ENCODE results near the gene TENT4A. TPM values are rescaled to one million over a fixed set of nuclear protein-coding genes. Genes with fewer than 3 reads are reported as not detected.
"Not testable (repeated sequence)": the region's sequence is repeated elsewhere in the genome, so short reads cannot be mapped to it uniquely, and the experiment has no call there.

The TENT4A gene
- total RNA-seq, 1 experiment from 2014 or later, result 25.6 TPM

DNA sequence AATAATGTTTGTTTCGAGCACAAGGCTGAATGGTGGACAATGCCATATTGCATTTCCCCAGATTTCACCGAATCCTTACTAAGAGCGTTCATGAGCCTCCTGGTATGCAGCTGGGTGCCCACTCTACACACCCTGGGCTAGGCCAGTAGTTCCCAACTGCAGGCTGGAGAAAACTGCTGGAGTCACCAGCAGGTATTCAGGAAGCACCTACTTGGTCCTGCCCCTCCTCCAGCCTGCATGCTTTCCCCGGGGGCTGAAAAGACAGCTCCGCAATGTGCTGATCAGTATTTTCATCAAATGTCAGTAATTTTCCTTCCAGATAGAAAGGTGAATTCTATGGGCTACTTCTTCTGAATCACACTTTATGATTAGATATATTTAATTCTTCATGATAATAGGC, 45.6 kb upstream of the TENT4A start:
- Histone ChIP-seq H3K4me2 (ENCODE audit: insufficient read depth, insufficient read length, low read length) (no peak overlapping the region), H3K4ac (ENCODE audit: low read depth, low read length) (no peak overlapping the region), H2AK5ac (ENCODE audit: insufficient read length, low read length) (no peak overlapping the region), H4K8ac (replicated peaks; ENCODE audit: insufficient read length, low read depth, low read length) (no peak overlapping the region), H4K91ac (ENCODE audit: insufficient read length, low read depth, low read length) (no peak overlapping the region), H2BK12ac (ENCODE audit: insufficient read length, low read depth, low read length) (no peak overlapping the region), H3K9ac (ENCODE audit: extremely low read depth, insufficient read length, low read length) (no peak overlapping the region), H3K27ac (ENCODE audit: insufficient read length, low read depth, low read length) (no peak overlapping the region), H2AFZ (ENCODE audit: low read length) (no peak overlapping the region), H2BK15ac (ENCODE audit: low read depth, low read length) (no peak overlapping the region), H3K79me2 (ENCODE audit: insufficient read depth, low read length) (no peaks in the 10 kb centered on the region), H3T11ph (ENCODE audit: low read length) (no peak overlapping the region), H3K79me1 (ENCODE audit: insufficient read depth, low read depth, low read length, poor library complexity, severe bottlenecking) (no peaks in the 10 kb centered on the region), H3K4me1 (ENCODE audit: insufficient read depth, low read length) (peaks cover 3% of the 10 kb centered on the region; the same call in 1 of the 2 replicates), H3K56ac (ENCODE audit: insufficient read length, low read depth, low read length) (no peak overlapping the region), H4K5ac (ENCODE audit: insufficient read length, low read depth, low read length) (no peak overlapping the region), H2BK5ac (ENCODE audit: insufficient read length, low read length) (no peak overlapping the region), H3K14ac (ENCODE audit: insufficient read depth, low read length) (no peak overlapping the region), H2BK120ac (ENCODE audit: low read depth, low read length, poor library complexity, severe bottlenecking) (no peak overlapping the region), H4K20me1 (ENCODE audit: control insufficient read depth, insufficient read depth, insufficient read length) (no peaks in the 10 kb centered on the region), H3K23ac (ENCODE audit: insufficient read length, low read depth, low read length) (no peak overlapping the region), H3K23me2 (ENCODE audit: insufficient read length, low read depth, low read length, poor library complexity, severe bottlenecking) (no peaks in the 10 kb centered on the region), H3K18ac (ENCODE audit: insufficient read length, low read depth, low read length) (no peak overlapping the region), H2BK20ac (ENCODE audit: low read depth, low read length, poor library complexity, severe bottlenecking) (no peak overlapping the region), H3K27me3 (ENCODE audit: insufficient read depth, low read length) (no peaks in the 10 kb centered on the region), H3K9me3 (ENCODE audit: control insufficient read depth, low read depth, low read length) (no peaks in the 10 kb centered on the region)
- no CpG with 5 or more reads among the region's 5 CpGs for WGBS (ENCODE audit: extremely low coverage, insufficient read length, low lambda C conversion rate)
- H3K36me3 Mint-ChIP-seq (ENCODE audit: insufficient read depth in 1 of 3, low read depth in 3 of 3), result peaks cover 19 to 25% (median 23%) of the 10 kb centered on the region in 3 experiments; a peak in 6 of 7 replicates
- TF ChIP-seq, protein P1, sequence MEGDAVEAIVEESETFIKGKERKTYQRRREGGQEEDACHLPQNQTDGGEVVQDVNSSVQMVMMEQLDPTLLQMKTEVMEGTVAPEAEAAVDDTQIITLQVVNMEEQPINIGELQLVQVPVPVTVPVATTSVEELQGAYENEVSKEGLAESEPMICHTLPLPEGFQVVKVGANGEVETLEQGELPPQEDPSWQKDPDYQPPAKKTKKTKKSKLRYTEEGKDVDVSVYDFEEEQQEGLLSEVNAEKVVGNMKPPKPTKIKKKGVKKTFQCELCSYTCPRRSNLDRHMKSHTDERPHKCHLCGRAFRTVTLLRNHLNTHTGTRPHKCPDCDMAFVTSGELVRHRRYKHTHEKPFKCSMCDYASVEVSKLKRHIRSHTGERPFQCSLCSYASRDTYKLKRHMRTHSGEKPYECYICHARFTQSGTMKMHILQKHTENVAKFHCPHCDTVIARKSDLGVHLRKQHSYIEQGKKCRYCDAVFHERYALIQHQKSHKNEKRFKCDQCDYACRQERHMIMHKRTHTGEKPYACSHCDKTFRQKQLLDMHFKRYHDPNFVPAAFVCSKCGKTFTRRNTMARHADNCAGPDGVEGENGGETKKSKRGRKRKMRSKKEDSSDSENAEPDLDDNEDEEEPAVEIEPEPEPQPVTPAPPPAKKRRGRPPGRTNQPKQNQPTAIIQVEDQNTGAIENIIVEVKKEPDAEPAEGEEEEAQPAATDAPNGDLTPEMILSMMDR (conservative IDR thresholded peaks at IDR 0.05), result no peak
- H3K27me3 Mint-ChIP-seq (ENCODE audit: low read depth), result no peaks in the 10 kb centered on the region
- no peak for DNase-seq
- H3K4me1 Mint-ChIP-seq, result peaks cover 11 to 16% of the 10 kb centered on the region in 2 experiments
- no peaks in the 10 kb centered on the region for H3K9me3 Mint-ChIP-seq
- H3K27ac Mint-ChIP-seq, result no peak overlapping the region
- H3K4me3 Mint-ChIP-seq, result no peak overlapping the region

DNA sequence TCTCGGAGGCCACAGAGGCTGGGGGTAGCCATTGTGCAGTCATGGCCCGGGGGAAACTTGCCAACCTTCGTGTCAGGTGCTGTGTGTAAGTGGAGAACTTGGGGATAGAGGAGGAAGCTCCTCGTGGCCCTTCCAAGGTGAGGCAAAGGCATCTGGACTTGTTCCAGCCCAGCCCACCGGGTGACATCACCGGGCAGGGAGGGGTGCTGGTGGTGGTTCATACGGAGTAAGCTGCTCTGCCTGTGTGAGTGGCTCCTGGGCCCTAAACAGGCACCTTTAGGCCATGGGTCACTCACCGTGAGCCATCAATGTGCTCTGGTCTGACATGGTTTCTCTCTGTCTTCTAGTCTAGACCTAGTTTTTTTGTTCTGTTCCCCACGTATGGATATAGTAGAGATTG, 44.5 kb upstream of the TENT4A start:
- H2BK15ac ChIP-seq (ENCODE audit: low read depth, low read length); H2AFZ ChIP-seq (ENCODE audit: low read length); H3K9ac ChIP-seq (ENCODE audit: extremely low read depth, insufficient read length, low read length); H3K4ac ChIP-seq (ENCODE audit: low read depth, low read length); H2BK5ac ChIP-seq (ENCODE audit: insufficient read length, low read length); H3K18ac ChIP-seq (ENCODE audit: insufficient read length, low read depth, low read length); H3K4me2 ChIP-seq (ENCODE audit: insufficient read depth, insufficient read length, low read length); H3K9me3 ChIP-seq (ENCODE audit: control insufficient read depth, low read depth, low read length); H3T11ph ChIP-seq (ENCODE audit: low read length); H3K79me1 ChIP-seq (ENCODE audit: insufficient read depth, low read depth, low read length, poor library complexity, severe bottlenecking); DNase-seq; H4K8ac ChIP-seq (replicated peaks; ENCODE audit: insufficient read length, low read depth, low read length); H2AK5ac ChIP-seq (ENCODE audit: insufficient read length, low read length); H3K4me1 ChIP-seq (ENCODE audit: insufficient read depth, low read length); H3K27ac ChIP-seq (ENCODE audit: insufficient read length, low read depth, low read length); H3K27me3 ChIP-seq (ENCODE audit: insufficient read depth, low read length); H3K79me2 ChIP-seq (ENCODE audit: insufficient read depth, low read length); H3K23ac ChIP-seq (ENCODE audit: insufficient read length, low read depth, low read length); H3K23me2 ChIP-seq (ENCODE audit: insufficient read length, low read depth, low read length, poor library complexity, severe bottlenecking); H2BK12ac ChIP-seq (ENCODE audit: insufficient read length, low read depth, low read length); H4K91ac ChIP-seq (ENCODE audit: insufficient read length, low read depth, low read length); H3K14ac ChIP-seq (ENCODE audit: insufficient read depth, low read length); H3K27me3 Mint-ChIP-seq (ENCODE audit: low read depth); H3K9me3 Mint-ChIP-seq; H4K20me1 ChIP-seq (ENCODE audit: control insufficient read depth, insufficient read depth, insufficient read length); H2BK20ac ChIP-seq (ENCODE audit: low read depth, low read length, poor library complexity, severe bottlenecking); H3K4me3 Mint-ChIP-seq; H4K5ac ChIP-seq (ENCODE audit: insufficient read length, low read depth, low read length); H3K56ac ChIP-seq (ENCODE audit: insufficient read length, low read depth, low read length); H2BK120ac ChIP-seq (ENCODE audit: low read depth, low read length, poor library complexity, severe bottlenecking): not testable (repeated sequence)
- Mint-ChIP-seq H3K36me3 (ENCODE audit: insufficient read depth in 1 of 3, low read depth in 3 of 3) (peaks cover 29 to 36% (median 34%) of the 10 kb centered on the region in 3 experiments; a peak in 6 of 7 replicates), H3K27ac (peak overlapping the region in 1 of 3 experiments; percentile 6; a peak in 2 of 7 replicates), H3K4me1 (peaks cover 11 to 16% of the 10 kb centered on the region in 2 experiments)
- no CpG with 5 or more reads among the region's 9 CpGs for WGBS (ENCODE audit: extremely low coverage, insufficient read length, low lambda C conversion rate)
